HG03565 (cell line): ENCODE data around the gene SIRPA.
A peak's percentile ranks its signal among the peaks of the same experiment; 100 is the strongest.

Experiments
- ATAC-seq: cut with Tn5 transposase; IDR thresholded peaks from one replicate; pipeline ENCODE4 v1.9.1; 2021; ENCODE audit warnings: mild to moderate bottlenecking, moderate library complexity; ENCODE audit not compliant: unreplicated experiment

SIRPA gene

DNA sequence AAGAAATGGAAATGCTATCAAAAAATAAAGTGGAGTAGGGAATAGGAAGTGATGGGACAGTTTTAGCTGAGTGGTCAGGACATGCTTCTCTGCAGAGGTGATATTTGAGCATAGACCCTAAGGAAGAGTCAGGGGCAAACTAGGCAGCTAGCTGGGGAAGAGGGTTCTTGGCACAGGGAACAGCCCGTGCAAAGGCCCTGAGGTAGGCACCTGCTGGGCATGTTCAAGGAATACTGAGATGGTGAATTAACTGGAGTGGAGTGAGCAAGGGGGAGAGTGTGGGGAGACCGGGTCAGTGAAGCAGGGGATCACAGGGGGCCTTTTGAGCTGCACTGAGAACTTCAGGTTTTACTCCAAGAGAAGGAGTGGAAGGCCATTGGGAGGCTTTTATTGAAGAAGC lies 7.5 kb upstream of the SIRPA start:
- no peak for ATAC-seq

DNA sequence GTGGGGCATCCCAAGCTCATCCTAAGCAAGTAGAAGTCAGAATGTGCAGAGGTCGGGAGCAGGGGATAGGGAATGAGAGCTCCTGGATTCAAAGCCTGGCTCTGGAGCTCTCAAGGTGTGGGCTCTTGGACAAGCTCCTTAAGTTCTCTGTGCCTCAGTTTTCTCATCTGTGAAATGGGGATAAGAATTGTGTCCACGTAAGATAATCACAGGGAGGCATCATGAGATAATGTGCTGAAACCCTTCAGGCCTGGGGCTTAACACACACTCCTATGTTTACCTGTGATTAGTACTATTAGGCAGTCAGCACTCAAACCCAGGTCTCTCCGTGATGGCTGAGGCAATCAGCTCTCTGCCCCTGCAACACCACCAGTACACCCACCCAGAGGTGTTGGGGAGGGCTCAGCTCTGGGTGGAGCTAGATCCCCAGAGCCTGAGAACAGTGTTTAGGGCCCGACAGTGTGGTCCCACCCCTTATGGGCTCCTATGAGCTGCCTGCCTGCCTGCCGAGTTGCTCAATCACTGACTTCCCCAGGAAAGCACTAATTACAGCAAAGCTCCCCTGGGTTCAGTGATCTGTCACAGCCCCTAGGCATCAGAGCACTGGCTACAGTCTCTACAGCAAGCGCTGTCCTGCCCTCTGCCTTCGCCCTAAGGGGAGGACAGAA lies 6.3 kb upstream of the SIRPA start:
- ATAC-seq, result no peak

DNA sequence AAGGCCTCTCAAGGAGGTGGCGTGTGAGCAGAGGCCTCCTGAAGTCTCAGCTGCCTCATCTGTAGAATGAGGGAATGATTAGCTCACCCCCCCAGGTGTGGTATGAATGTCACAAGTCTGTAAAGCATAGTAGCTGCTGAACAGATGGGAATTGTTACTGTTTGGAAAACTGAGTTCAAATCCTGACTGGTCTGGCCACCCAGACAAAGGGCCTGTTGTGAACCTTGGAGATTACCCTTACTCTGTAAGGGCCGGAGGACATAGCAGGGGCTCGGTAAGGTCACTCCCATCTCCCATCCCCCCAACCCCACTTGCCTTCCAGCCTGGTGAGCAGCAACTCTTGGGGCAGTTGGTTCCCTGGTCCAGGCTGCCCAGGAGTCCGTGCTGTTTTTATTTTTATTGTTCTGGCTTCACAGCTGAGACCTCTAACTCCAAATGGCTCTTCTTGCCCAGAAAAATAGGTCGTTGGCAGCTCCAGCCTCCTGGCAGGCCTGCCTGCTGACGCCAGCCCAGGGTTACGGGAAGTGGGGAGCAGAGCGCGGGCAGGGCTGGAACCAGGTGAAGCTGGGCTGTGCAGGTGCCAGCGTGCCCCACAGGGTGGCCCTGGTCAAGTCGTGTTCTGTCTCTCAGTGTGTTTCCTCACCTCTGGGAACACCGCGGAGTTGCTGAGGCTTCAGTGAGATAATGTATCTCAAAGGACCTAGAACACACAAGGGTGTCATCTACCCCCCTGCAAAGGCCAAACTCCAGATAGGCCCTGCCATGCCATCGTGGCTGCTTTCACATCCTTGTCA lies 4.5 kb upstream of the SIRPA start:
- no peak for ATAC-seq

DNA sequence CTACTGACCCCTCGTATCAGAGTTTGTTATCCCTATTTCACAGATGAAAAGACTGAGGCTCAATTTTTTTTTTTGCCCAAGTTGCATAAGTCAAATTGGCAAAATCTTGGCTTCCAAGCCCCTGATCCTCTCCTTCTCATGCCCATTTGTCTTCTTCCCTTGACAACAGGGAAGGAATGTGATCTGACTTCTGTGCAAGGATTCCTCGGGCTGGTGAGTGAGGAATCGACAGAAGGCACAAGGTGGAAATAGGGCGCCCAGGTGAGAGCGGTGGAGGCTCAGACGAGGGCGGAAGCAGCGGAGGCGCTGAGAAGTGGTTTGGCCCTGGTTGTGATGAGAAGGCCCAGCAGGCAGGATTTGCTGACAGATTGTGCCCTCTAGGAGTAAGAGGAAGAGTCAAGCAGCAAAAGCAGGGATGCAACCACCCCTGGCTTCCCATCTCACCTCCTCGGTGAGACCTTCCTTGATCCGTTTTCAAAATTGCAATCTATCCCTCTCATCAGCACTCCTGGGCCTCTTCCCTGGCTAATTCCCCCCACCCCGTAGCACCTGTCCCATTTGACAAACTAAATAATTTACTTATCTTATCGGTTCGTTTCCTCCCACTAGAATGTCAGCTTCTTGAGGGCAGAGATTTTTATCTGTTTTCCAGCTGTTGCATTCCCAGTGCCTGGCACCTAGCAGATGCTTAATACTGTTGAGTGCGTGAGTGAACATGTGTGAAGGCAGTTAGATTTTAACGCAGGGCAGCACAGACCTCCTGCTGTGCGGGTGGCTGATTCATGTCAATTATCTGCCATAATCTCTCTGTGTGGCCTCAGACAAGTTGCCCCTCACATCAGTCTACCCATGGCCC lies 3.7 kb upstream of the SIRPA start:
- no peak for ATAC-seq

DNA sequence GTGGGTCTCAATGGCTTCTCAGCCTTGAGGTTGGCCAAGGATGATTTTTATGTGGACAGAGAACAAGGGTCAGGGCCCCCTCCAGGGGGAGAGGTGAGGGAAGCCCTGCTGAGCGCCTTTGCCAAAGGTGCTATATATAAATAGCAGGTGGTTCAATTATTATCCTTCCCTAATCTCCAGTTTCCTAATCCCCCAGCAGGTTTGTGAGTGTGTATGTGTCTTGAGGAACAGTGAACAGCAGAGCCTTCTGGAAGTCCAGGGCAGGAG lies 3.2 kb upstream of the SIRPA start:
- ATAC-seq, result no peak

DNA sequence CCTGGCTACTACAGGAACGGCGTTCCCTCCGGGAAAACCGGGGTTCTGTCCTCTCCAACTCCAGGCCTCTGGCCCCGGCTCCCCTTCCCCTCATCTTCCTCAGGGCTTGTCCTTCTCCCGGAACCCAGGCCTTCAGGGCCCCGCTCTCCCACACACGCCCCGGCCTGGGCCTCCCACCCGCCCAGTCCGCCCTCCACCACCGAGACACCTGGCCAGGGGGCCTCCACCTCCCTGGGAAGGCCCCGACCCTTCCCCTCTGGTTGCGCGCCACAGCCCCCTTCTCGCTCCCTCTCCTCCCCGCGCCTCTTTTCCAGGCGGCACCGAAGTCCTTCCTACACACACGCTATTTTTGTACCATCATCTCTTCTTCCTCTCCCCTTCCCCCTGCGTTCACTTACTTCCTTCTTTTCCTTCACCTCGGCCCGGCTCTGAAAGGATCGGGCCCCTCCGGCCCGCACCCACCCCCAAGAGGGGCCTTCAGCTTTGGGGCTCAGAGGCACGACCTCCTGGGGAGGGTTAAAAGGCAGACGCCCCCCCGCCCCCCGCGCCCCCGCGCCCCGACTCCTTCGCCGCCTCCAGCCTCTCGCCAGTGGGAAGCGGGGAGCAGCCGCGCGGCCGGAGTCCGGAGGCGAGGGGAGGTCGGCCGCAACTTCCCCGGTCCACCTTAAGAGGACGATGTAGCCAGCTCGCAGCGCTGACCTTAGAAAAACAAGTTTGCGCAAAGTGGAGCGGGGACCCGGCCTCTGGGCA lies 1.3 kb upstream of the SIRPA start:
- no peak for ATAC-seq

DNA sequence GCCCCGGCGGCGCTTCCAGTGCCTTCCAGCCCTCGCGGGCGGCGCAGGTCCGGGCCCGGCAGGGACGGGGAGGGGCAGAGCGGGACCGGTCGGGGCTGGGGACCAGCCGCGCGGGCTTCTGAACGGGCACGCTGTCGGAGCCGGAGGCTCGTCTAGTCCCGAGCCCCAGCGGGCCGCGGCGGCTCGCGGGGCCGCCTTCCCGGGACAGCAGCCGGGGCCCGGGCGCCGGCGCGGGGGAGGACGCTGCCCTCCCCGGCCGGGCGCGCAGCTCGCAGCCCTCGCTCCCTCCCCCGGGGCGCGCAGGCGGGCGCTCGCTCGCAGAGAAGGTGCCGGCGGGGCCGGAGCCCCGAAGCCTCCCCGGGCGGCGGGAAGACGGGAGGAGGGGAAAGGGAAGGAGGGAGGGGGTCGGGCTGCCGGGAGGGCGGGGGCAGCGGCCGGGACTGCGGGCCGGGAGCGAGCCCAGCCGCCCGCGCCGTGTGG lies 696 bp upstream of the SIRPA start:
- ATAC-seq, result no peak

DNA sequence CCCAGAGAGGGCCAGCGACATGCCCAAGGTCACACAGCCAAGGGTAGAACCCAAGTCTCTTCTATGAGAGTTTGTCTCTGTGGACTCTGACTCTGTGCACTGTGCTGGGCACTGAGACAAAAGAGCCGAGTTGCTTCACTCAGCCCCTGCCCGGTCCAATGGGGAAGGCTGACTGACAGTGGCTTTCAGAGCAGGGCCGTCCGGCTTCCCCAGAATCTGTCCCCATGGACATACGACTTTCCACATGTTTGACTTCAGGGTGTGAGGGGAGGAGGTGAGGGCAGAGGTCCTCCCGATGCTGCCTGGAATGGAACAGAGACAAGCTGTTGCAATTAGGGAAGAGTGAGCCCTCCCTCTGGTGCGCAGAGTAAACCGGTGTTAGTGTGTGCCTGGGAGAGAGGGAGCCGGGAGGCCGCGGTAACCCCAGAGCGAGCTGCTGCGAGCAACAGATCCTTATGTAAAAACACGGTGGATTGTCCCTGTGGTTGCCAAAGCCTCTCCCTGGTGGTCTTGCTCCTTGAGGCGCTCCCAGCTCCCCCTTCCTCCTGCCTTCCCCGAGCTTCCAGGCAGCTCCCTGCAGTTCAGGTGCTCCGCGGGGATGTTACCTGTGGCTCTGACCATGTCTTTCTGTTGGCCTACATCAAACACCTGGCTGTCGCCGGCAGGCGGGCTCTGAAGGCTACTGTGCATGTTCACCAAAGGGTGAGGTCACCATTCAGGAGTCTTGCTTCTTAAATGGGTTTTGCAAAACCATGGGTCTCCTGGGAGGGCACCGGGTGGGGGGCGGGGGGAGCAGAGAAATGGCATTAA lies 672 bp downstream of the SIRPA start:
- no peak for ATAC-seq

DNA sequence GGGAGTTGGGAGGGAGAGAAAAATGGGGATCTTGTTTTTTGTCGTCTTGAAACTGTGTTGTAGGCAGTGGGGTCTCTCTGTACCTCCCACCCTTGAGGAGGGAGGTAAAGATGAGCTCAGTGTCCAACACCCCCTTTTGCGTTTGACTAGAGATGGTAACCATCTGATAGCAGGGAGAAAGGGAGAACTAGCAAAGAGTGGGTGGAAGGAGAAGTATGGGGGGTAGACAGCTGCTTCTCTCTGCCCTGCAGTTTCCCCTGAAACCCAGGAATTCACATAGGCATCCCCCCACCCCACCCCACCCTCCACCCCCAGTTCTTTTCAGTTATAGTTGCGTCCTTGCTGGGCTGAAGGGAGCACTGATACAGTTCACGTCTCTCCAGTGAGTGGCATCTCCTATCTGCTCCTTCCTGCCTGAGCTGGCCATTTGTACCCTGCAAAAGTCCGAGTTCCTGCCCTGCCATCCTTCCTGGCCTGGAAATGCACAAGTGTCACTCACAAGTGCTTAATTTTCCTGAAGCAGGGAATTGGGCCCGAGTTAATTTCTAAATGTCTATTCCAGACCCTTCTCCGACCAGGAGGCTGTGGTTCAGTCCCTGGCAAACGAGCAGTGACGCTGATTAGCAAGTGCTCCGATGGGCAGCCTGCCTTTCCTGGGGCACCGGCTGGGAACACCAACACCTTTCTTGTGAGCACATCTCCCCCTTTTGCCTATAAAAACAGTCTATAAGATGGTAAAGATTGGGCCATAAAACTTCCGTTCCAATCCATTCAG lies 1.5 kb downstream of the SIRPA start:
- ATAC-seq, result no peak

DNA sequence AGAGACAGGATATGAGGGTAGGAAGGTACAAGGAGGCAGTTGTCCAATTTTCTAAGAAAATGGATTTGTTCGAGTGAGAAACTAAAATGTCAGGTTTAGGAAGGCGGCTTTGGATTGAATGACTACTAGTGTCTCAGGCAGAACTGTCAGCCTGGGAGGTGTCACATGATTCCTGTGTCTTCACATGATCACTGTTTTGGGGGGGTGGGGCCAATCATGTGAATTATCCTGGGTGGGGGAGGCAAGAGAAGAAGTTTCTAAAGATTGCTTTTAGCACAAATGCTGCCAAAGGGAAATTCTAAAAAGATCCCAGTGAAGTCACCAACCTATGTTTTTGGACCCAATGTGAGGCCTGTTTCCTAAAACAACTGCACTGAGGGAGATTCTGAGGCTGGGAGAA lies 2.3 kb downstream of the SIRPA start:
- no peak for ATAC-seq

DNA sequence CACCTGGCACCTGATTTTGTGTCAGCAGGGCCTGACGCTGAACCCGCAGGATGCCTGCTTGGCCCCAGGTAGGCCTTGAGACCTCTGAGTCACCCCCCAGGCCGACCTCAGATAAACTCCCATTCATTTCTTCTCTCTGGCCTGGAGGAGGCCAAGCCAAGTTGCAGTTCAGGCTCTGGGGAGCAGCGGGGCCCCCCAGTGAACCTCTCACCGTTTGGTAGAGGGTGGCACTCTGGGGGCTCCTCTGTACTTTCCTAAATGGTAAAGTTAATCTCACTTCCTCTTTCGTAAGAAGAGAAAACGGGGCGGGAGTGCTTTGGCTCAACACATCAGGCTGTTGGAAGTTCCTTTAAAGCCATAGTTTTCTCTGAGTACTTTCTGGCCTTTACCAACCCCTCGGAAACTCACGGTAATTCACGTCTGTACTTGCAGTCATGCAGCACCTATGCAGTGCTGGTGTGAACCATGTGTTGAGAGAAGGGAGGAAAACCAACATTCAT lies 2.8 kb downstream of the SIRPA start:
- ATAC-seq, result peak; percentile 44

DNA sequence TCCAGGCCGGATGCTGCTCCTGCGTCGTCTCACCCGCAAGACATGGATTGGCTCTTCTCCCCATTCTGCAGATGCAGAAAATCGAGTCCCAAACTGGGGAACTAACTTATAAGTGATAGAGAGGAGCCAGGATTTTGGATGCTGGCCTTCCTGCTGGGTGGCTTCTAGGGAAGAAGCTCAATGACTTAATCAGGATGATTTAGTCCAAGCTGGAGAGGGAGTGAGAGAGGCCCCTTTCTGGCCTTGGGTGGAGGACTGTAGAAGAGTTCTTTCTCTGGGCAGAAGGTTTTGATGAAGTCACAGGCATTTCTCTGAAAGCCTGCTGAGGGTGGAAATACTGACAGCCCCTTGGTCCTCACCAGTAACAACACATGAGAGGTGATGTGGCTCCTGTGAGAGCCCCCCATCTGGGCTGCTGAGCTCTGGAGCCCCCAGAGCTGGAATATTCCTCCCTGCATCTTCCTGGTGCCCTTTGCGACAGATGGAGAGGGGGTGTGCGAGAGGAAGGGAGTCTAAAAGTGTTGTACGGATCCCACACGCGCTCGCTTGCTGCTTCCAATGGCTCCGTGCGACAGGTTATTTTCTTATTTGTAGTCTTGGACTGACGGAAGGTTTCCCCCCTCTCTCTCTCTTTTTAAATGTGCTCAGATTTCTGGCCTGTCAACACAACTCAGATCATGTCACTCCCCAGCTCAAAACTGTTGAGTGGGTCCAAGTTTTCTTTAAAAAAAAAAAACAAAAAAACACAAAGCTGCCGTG lies 3.5 kb downstream of the SIRPA start:
- ATAC-seq, result no peak

DNA sequence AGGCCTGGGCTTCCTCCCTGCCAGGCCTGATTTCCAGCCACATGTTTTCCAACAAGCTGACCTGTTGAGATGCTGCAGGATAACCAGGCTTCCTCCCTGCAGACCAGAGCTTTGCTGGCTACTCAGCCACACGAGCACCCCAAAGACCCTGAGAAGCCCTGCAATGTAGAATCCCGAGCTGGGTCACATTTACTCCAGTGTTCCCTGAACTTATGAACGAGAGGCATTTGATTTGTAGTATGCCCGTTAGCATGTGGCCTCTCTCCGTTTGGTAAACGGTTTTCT lies 4.0 kb downstream of the SIRPA start:
- no peak for ATAC-seq

DNA sequence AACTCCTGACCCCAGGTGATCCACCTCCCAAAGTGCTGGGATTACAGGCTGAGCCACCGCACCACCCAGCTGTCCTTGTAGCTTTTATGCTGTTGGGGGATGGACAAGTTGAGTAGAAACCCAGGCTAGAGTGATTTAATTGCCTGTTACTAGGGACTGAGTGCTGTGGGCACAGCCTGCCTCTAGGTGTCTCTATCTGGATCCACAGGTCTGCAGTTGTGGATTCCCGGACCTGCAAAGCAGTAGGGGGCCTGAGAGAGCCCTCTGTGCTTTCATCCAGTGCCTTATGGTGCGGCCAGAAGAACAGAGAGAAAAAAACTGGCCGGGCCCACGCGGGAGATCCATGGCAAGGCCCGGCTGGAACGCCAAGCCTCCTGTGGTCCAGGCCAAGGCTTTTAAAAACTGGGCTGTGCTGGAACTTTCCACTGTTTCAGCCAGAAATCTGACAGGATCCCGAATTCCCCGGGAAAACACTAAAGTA lies 5.2 kb downstream of the SIRPA start:
- ATAC-seq, result no peak

DNA sequence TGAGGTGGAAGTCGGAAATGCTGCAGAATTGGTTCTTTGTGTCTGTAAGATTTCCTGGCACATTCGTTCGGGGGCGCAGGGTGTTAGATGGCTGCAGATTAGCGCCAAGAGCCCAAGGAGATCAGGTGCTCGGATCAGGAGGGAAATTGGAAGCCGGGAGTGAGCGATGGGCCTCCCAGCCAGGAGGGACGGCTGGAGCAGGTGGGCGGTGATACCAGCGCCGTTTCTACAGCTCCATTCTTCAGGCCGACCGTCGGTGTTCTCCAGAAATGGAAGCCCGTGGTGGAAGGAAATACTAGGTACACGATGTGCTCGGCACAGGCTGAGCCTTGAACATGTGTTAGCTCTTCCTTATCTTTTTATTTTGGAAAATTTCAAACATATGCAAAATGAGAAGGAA lies 6.5 kb downstream of the SIRPA start:
- no peak for ATAC-seq

DNA sequence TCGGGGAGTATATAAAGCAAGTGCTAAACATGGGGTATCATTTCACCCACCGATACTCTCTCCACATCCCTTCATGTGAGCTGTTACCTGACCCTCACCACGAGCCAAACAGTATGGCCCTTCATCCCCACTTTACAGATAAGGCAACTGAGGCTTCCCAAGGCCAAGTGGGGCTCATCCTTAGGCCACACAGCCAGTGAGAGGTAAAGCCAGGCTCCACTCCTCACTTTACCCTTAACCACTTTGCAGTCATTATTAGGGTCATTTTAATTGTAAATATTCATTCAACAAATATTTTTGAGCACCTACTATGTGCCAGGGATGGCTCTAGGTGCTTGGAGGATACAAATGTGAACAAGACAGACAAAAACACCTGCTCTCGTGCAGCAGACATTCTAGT lies 7.0 kb downstream of the SIRPA start:
- ATAC-seq, result no peak

DNA sequence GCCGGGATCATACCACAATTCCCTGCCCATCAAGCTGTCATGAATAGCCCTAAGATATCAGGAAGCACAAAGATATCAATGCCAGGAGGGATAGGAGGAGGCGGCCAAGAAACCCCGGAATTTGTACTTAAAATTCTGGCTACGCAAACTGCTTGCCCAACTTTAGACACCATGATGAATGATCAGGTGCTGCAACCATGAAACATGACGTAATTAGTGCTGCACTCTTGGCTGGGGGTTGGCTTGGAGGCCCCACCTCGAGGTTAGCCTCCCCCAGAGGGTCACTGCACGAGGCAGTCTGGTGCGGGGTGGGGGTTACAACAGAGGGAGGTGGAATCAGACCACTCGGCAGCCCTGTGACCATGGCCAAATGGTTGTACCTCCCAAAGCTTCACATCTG lies 8.9 kb downstream of the SIRPA start:
- ATAC-seq, result no peak

DNA sequence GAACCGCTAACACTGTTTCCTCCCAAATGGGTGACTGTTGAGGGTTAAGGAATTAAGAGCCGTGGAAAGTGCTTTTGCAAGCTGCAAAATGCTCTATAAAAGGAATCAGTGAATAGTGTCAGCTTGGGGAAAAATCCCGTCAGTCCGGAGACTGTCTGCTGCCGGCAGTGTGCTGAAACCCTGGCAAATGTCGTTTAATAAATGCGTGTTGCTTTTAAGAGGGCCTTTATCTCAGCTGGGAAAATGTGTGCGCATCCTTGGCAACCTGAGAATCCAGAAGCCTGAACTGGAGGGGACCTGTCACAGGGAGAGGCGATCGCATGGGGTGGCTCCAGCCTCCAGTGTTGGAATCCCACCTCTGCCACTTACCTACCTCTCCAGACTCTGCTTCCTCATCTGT lies 9.8 kb downstream of the SIRPA start:
- ATAC-seq, result no peak

DNA sequence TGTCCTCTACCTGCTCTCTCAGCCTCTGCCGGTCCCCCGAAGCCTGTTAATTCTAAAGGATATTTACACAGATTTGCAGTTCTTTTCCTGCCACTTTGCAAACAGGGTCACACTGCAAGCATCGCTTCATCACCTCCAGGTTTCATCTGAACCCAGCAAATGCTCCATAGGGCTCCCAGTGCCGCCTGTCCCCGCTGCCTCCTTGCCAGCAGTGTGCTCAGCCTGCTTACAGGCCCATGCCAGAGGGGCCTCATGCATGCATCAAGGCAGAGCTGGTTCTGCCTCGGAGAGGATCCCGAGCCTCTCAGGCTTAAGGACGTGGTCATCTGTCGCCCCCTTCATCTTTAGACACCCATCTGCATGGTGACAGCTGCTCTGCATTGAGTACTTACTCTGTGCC lies 10.5 kb downstream of the SIRPA start:
- no peak for ATAC-seq
